T47D (cell line): ENCODE results near the gene HOXA6.
A peak's percentile ranks its signal among the peaks of the same experiment; 100 is the strongest.

ENCODE experiments used
- DNase-seq, 2 experiments: peaks; one replicate each; pipeline versions ENCODE4 v3.0.0 to v3.0.0-alpha.2; 2011 to 2012; ENCODE audit warnings: low read depth in 1 of 2, low spot score in 1 of 2
- JUND ChIP-seq: IDR thresholded peaks from 2 replicates; pipeline ENCODE4 v1.6.1; 2012; ENCODE audit warnings: low read depth
- in situ Hi-C: cut with HindIII; loops from 2 replicates; pipeline ENCODE4 v1.10.0; 2016; ENCODE audit warnings: low sequenced_read_pairs, low pct_unique_long_range_greater_than_20kb

The HOXA6 gene

GRCh38 chr7:27102581-27103442, 44.8 kb downstream of the HOXA6 start, which contains the start of gene HOXA2:
Gene HOXA2 (minus strand): TSS chr7:27102683. CDS start chr7:27102500, 183 bp downstream.
- in situ Hi-C loops: no loop called here
- no peak for DNase-seq
- no peak for TF ChIP-seq JUND

GRCh38 chr7:27101957-27102580, 45.5 kb downstream of the HOXA6 start:
- TF ChIP-seq JUND: no peak
- DNase-seq: no peak
- in situ Hi-C loops: no loop called here

GRCh38 chr7:27101171-27101956, 46.2 kb downstream of the HOXA6 start:
- no peak for DNase-seq
- no peak for TF ChIP-seq JUND
- in situ Hi-C loops: no loop called here

GRCh38 chr7:27100694-27101170, 46.8 kb downstream of the HOXA6 start:
- DNase-seq: no peak

GRCh38 chr7:27099453-27100370, 47.9 kb downstream of the HOXA6 start:
- in situ Hi-C loops: no loop called here
- TF ChIP-seq JUND: no peak
- no peak for DNase-seq

More at GRCh38 chr7:27100694-27101170, 46.8 kb downstream of the HOXA6 start:
- in situ Hi-C loops: no loop called here
- TF ChIP-seq JUND: no peak

- no peak for DNase-seq
- TF ChIP-seq JUND: no peak
- in situ Hi-C loops: no loop called here
Observed at GRCh38 chr7:27098578-27099451, 48.8 kb downstream of the HOXA6 start.

- no peak for DNase-seq
- in situ Hi-C loops: no loop called here
- TF ChIP-seq JUND: no peak
Observed at GRCh38 chr7:27097686-27098577, 49.6 kb downstream of the HOXA6 start.

- in situ Hi-C loops: no loop called here
- DNase-seq: no peak
- TF ChIP-seq JUND: no peak
Observed at GRCh38 chr7:27096768-27097514, 50.6 kb downstream of the HOXA6 start.

- DNase-seq: peak in 1 of 2 experiments; percentile 28
- in situ Hi-C loops: no loop called here
- no peak for TF ChIP-seq JUND
Observed at GRCh38 chr7:27095897-27096767, 51.4 kb downstream of the HOXA6 start, which contains the start of gene HOXA1. Gene HOXA1 (minus strand): TSS chr7:27096000. CDS start chr7:27095912, 88 bp downstream.
